Measurements from ENCODE around the gene TM6SF1. TPM values are rescaled to one million over a fixed set of nuclear protein-coding genes. Genes with fewer than 3 reads are reported as not detected.

TM6SF1 gene
- total RNA-seq, result 0.60 and 4.3 TPM in 2 replicates

DNA sequence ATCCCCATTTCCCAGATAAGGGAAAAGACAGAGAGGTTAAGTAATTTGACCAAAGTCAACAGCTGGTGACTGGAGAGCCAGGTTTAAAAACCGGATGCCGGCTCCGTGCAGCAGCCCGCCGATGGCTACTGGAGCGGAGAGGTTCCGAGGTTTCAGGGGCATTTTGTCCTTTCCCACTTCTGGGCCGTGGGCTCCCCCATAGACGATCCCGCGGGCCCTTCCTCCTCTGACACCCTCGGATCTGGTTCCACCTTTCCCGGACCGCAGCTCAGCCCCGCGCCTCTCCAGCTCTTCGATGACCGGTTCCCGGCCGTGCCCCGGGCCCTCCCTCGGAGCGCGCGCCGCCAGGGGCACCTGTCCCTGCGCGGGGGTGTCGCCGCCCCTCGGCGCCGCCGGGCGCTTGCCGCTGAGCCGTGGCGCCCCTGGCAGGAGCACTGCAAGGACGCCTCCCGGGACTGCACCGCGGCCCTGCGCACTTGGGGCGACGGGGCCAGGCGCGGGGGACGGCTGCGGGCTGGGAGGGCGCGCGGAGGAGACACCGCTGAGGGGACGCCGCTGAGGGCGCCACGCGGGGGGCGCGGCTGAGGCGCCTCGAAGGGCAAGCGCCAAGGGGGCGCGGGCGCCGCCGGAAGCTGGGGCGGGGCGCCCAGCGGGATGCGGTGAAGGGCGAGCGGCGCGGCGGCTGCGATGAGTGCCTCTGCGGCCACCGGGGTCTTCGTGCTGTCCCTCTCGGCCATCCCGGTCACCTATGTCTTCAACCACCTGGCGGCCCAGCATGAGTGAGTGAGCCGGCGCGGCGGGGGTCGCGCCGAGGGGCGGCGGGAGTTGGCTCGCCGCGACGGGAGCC is at the start of gene TM6SF1:
TSS of gene TM6SF1 (plus strand) at position 652 of the 847 bp plus-strand sequence. CDS start at position 688, 36 bp downstream.

GRCh38 chr15:83066734-83067637 is 40.5 kb upstream of the TM6SF1 start, which contains the start of gene BTBD1:
Gene BTBD1 (minus strand): TSS chr15:83067252. CDS start chr15:83067151, 101 bp downstream.

Other genes starting within 250 kb of the TM6SF1 start
- gene HOMER2, start 154.9 kb upstream of the TM6SF1 start, total RNA-seq, result 1.6 and 1.9 TPM in 2 replicates
- gene RAMAC, start 121.4 kb upstream of the TM6SF1 start, total RNA-seq, result 19.1 and 25.4 TPM in 2 replicates
- gene C15orf40, start 96.0 kb upstream of the TM6SF1 start, total RNA-seq, result 21.5 and 29.2 TPM in 2 replicates
- 85.2 and 90.8 TPM in 2 replicates for gene BTBD1, start 40.4 kb upstream of the TM6SF1 start, total RNA-seq
- gene HDGFL3, start 100.2 kb downstream of the TM6SF1 start, total RNA-seq, result 18.2 and 32.6 TPM in 2 replicates
- 4.5 and 10.2 TPM in 2 replicates for gene BNC1, start 177.0 kb downstream of the TM6SF1 start, total RNA-seq

All from pericardium fibroblast (primary cell).